GM12875 (cell line): Measurements from ENCODE around the gene MYO9A.

Experiments
- H3K4me3 ChIP-seq: one replicate; pipeline ENCODE4 v1.5.1; 2011; ENCODE audit warnings: low read depth, low read length, control low read depth
- CTCF ChIP-seq: IDR thresholded peaks from 2 replicates; pipeline ENCODE4 v1.5.1; 2011; ENCODE audit warnings: low read depth, mild to moderate bottlenecking, control low read depth, inconsistent platforms, low read length, moderate library complexity, borderline replicate concordance; ENCODE audit not compliant: insufficient read depth

MYO9A gene

GRCh38 chr15:71841563-71841962 is 276.4 kb downstream of the MYO9A start:
- no peak for TF ChIP-seq CTCF
- no peak overlapping the region for H3K4me3 ChIP-seq

- H3K4me3 ChIP-seq: no peak overlapping the region
- no peak for TF ChIP-seq CTCF
Measured at GRCh38 chr15:71830981-71831380, 287.0 kb downstream of the MYO9A start.

GRCh38 chr15:71826196-71826595 is 291.8 kb downstream of the MYO9A start:
- no peak overlapping the region for H3K4me3 ChIP-seq
- TF ChIP-seq CTCF: no peak

- TF ChIP-seq CTCF: no peak
- H3K4me3 ChIP-seq: no peak overlapping the region
Measured at GRCh38 chr15:71825021-71825730, 292.8 kb downstream of the MYO9A start.

- H3K4me3 ChIP-seq: no peak overlapping the region
- no peak for TF ChIP-seq CTCF
Measured at GRCh38 chr15:71823801-71824200, 294.1 kb downstream of the MYO9A start.

- TF ChIP-seq CTCF: no peak
- H3K4me3 ChIP-seq: no peak overlapping the region
Measured at GRCh38 chr15:71822890-71823630, 294.9 kb downstream of the MYO9A start.

- no peak for TF ChIP-seq CTCF
- H3K4me3 ChIP-seq: no peak overlapping the region
Measured at GRCh38 chr15:71821547-71822129, 296.3 kb downstream of the MYO9A start.
